HepG2 (cell line): ENCODE results near the gene WDR43. TPM values are rescaled to one million over a fixed set of nuclear protein-coding genes. Genes with fewer than 3 reads are reported as not detected.

Experiments used
- ATAC-seq: fragments of 200-7000 bp; cut with Tn5 transposase; 3 replicates; pipeline ENCODE4 v1.9.1; 2020; ENCODE audit warnings: mild to moderate bottlenecking, moderate library complexity
- BruUV-seq: library from RNA; stranded (reverse); fragments of 400-500 nt; replicated peaks from 2 replicates; lab custom pipeline; 2021; lab: Mats Ljungman, UMichigan
- CTCF ChIA-PET: fragments of 300-600 bp; formaldehyde crosslinking; extraction: SDS; loops from one replicate; lab custom pipeline; 2021; ENCODE audit warnings: low total read pairs, inconsistent platforms, low intra/inter-chr PET ratio; lab: Yijun Ruan, JAX
- POLR2A ChIA-PET: fragments of 350-600 bp; sonication (Branson Sonifier 250); formaldehyde crosslinking; loops from one replicate; lab custom pipeline; 2020; ENCODE audit warnings: antibody characterized with exemption, inconsistent platforms; lab: Yijun Ruan, JAX
- DNase-seq: peaks from one replicate; pipeline ENCODE4 v3.0.0-alpha.2; 2015; ENCODE audit warnings: low spot score
- FAIRE-seq: peaks from 3 replicates; lab custom pipeline; 2011; peaks lifted over from hg19 to GRCh38; lab: Jason Lieb, UNC
- H2AFZ ChIP-seq: one replicate; pipeline ENCODE4 v1.6.1; 2011; ENCODE audit warnings: low read length, inconsistent platforms
- H3K27ac ChIP-seq: fragments of 300-600 bp; 3 replicates; pipeline ENCODE4 v1.8.0; 2011; ENCODE audit warnings: mixed run types, mild to moderate bottlenecking, mixed read lengths, low read length, inconsistent platforms; ENCODE audit not compliant: insufficient read depth; ENCODE audit errors: extremely low read length
- H3K27me3 ChIP-seq, 2 experiments: fragments of 200-600 bp in 1 of 2; 2 replicates in 1 of 2; 3 replicates in 1 of 2; pipeline versions ENCODE4 v1.6.0 to v1.8.0; 2011; ENCODE audit warnings: low read length in 2 of 2, mild to moderate bottlenecking in 2 of 2, moderate library complexity in 2 of 2, inconsistent platforms in 1 of 2; ENCODE audit not compliant: insufficient read depth in 2 of 2, control insufficient read depth in 1 of 2
- H3K36me3 ChIP-seq, 2 experiments: fragments of 200-600 bp in 1 of 2; replicated peaks in 1 of 2; 2 replicates in 1 of 2; 3 replicates in 1 of 2; pipeline versions ENCODE4 v1.5.1 to v1.8.0; 2011; ENCODE audit warnings: low read length in 2 of 2, inconsistent platforms in 1 of 2; ENCODE audit not compliant: insufficient read depth in 2 of 2, control insufficient read depth in 1 of 2
- H3K4me1 ChIP-seq: 2 replicates; pipeline ENCODE4 v1.5.1; 2012; ENCODE audit warnings: low read length, inconsistent platforms; ENCODE audit not compliant: insufficient read depth
- H3K4me2 ChIP-seq: 2 replicates; pipeline ENCODE4 v1.6.0; 2011; ENCODE audit warnings: low read depth, low read length, inconsistent platforms
- H3K4me3 ChIP-seq, 3 experiments: fragments of 200-600 bp in 1 of 3; sonication (generic), shearing (Covaris generic) in 1 of 3; replicated peaks in 1 of 3; 2 replicates each; pipeline ENCODE4 v1.5.1; 2011 to 2016; ENCODE audit warnings: low read length in 3 of 3, inconsistent platforms in 2 of 3, low read depth in 2 of 3, mild to moderate bottlenecking in 2 of 3, control low read depth in 1 of 3, mixed read lengths in 1 of 3; ENCODE audit not compliant: insufficient read depth in 1 of 3
- H3K79me2 ChIP-seq: one replicate; pipeline ENCODE4 v1.6.1; 2011; ENCODE audit warnings: low read length, inconsistent platforms; ENCODE audit not compliant: insufficient read depth
- H3K9ac ChIP-seq: 2 replicates; pipeline ENCODE4 v1.6.0; 2011; ENCODE audit warnings: mild to moderate bottlenecking, low read depth, low read length, inconsistent platforms; ENCODE audit not compliant: insufficient read depth
- H3K9me3 ChIP-seq: 2 replicates; pipeline ENCODE4 v1.5.1; 2012; ENCODE audit warnings: mild to moderate bottlenecking, low read length
- H4K20me1 ChIP-seq: 2 replicates; pipeline ENCODE4 v1.6.0; 2011; ENCODE audit warnings: inconsistent platforms, mild to moderate bottlenecking, low read length, moderate library complexity; ENCODE audit not compliant: insufficient read depth
- ADNP ChIP-seq: sonication (generic); formaldehyde crosslinking; IDR thresholded peaks from 2 replicates; pipeline ENCODE4 v1.4.0; 2020; ENCODE audit warnings: missing genetic modification reagents
- ARNT2 ChIP-seq: sonication (generic); formaldehyde crosslinking; IDR thresholded peaks from 2 replicates; pipeline ENCODE4 v1.8.0; 2022; ENCODE audit warnings: mild to moderate bottlenecking, low read depth, missing genetic modification reagents, moderate library complexity
- FOSL1 ChIP-seq: sonication (generic); formaldehyde crosslinking; IDR thresholded peaks from 2 replicates; pipeline ENCODE4 v1.9.0; 2021; ENCODE audit warnings: missing genetic modification reagents, borderline replicate concordance
- GTF3A ChIP-seq: sonication (generic); formaldehyde crosslinking; conservative IDR thresholded peaks from 2 replicates; pipeline ENCODE4 v1.4.0; 2020; ENCODE audit warnings: mild to moderate bottlenecking, missing genetic modification reagents
- HMG20A ChIP-seq: IDR thresholded peaks from 2 replicates; pipeline ENCODE4 v1.6.1; 2016; ENCODE audit warnings: borderline replicate concordance
- REPIN1 ChIP-seq: sonication (generic); formaldehyde crosslinking; IDR thresholded peaks from 2 replicates; pipeline ENCODE4 v1.8.0; 2022; ENCODE audit warnings: missing genetic modification reagents, low read depth, mild to moderate bottlenecking, borderline replicate concordance
- RFX5 ChIP-seq: IDR thresholded peaks from 2 replicates; pipeline ENCODE4 v1.6.1; 2011; ENCODE audit warnings: low read depth, low read length, improper control_type of control experiment
- TBX3 ChIP-seq: fragments of 450-650 bp; IDR thresholded peaks from 2 replicates; pipeline ENCODE4 v1.6.1; 2017; ENCODE audit warnings: antibody characterized with exemption, mild to moderate bottlenecking, inconsistent platforms, borderline replicate concordance
- ZBTB7B ChIP-seq: sonication (generic); formaldehyde crosslinking; IDR thresholded peaks from 2 replicates; pipeline ENCODE4 v1.4.0; 2020; ENCODE audit warnings: missing genetic modification reagents
- ZFY ChIP-seq: sonication (generic); formaldehyde crosslinking; IDR thresholded peaks from 2 replicates; pipeline ENCODE4 v1.4.0; 2020; ENCODE audit warnings: missing genetic modification reagents
- ZNF34 ChIP-seq: sonication (generic); formaldehyde crosslinking; IDR thresholded peaks from 2 replicates; pipeline ENCODE4 v1.4.0; 2020; ENCODE audit warnings: mild to moderate bottlenecking, missing genetic modification reagents, borderline replicate concordance
- ZNF354B ChIP-seq: sonication (generic); formaldehyde crosslinking; IDR thresholded peaks from 2 replicates; pipeline ENCODE4 v1.8.0; 2022; ENCODE audit warnings: mild to moderate bottlenecking, missing genetic modification reagents
- ZNF543 ChIP-seq: sonication (generic); formaldehyde crosslinking; IDR thresholded peaks from 2 replicates; pipeline ENCODE4 v1.4.0; 2020; ENCODE audit warnings: mild to moderate bottlenecking, missing genetic modification reagents
- ZNF569 ChIP-seq: sonication (generic); formaldehyde crosslinking; IDR thresholded peaks from 2 replicates; pipeline ENCODE4 v1.5.0; 2020; ENCODE audit warnings: mild to moderate bottlenecking, missing genetic modification reagents, moderate library complexity, borderline replicate concordance
- WGBS: methylation state at CpG from one replicate; pipeline ENCODE4 v1.1.6; 2017; ENCODE audit warnings: low lambda C conversion rate; 5-methylcytosine and 5-hydroxymethylcytosine counted together
- in situ Hi-C: cut with HindIII; loops from 2 replicates; pipeline ENCODE4 v1.10.0; 2017; ENCODE audit warnings: low pct_unique_long_range_greater_than_20kb; ENCODE audit not compliant: extremely low pct_ligation_motif_present
- intact Hi-C: fragments of 100-400 bp; cut with micrococcal nuclease; formaldehyde crosslinking; loops from one replicate; pipeline ENCODE4 v1.10.0; 2022; ENCODE audit not compliant: unreplicated experiment
- polyA plus RNA-seq, 8 experiments: library from polyadenylated mRNA; depleted of rRNA in 3 of 8; stranded (reverse) in 7 of 8; unstranded in 1 of 8; fragments of >200 nt; fragmentation: Illumina TruSeq in 4 of 8; extraction: Trizol in 4 of 8; gene quantifications; 2 replicates each; pipeline versions ENCODE4 v1.2.1 to v1.2.3, GENCODE V29; 2011 to 2016; ENCODE audit warnings: low read depth in 4 of 8, missing spikeins in 1 of 8, mixed read lengths in 1 of 8; ENCODE audit not compliant: insufficient read depth in 1 of 8
- total RNA-seq, 5 experiments: library from RNA; depleted of rRNA; stranded (reverse); fragments of >200 nt; fragmentation: Illumina TruSeq; extraction: Trizol; gene quantifications; 2 replicates each; pipeline ENCODE4 v1.2.3, GENCODE V29; 2016; ENCODE audit warnings: low read depth in 1 of 5
- TF ChIP-seq, protein P1 (sequence below): sonication (generic); formaldehyde crosslinking; IDR thresholded peaks from 2 replicates; pipeline ENCODE4 v1.4.0; 2020; ENCODE audit warnings: missing genetic modification reagents
- TF ChIP-seq, protein P2 (sequence below): fragments of 450-650 bp; IDR thresholded peaks from 2 replicates; pipeline ENCODE4 v1.6.1; 2017
- TF ChIP-seq, protein P3 (sequence below): sonication (generic); formaldehyde crosslinking; IDR thresholded peaks from 2 replicates; pipeline ENCODE4 v1.9.0; 2022; ENCODE audit warnings: missing genetic modification reagents, mild to moderate bottlenecking, borderline replicate concordance

Gene WDR43
- total and polyA plus RNA-seq, 2 of the 13 experiments (the other 11 are each of a cell fraction or from before 2014, with no cell fraction given) = 121 to 167 TPM

DNA sequence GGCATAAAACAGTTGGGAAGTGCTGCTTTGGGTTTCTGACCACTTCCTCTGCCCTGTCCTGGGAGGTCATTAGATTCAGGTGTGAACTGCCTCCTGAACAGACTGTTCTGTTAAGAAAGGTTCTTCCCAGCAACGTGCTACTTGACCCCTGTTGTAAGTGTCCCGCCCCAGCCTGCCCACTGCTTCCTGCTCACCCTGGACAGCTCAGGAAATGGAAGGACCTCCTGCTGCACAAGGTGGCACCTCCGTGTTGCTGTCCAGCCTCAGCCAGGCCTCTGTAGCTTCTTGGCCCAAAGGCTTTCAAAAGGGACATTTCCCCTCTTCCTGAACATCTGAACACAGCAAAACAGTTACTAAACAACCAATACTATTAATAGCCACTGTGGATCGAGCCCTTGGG, 92.0 kb downstream of the WDR43 start:
- in situ Hi-C loops = loop anchor here (25.0 kb wide), 1 partner anchor 851 kb away; no protein-coding TSS in a partner anchor
- Histone ChIP-seq H3K9me3 (no peaks in the 10 kb centered on the region), H4K20me1 (no peaks in the 10 kb centered on the region), H3K4me1 (no peaks in the 10 kb centered on the region), H3K4me3 (no peak overlapping the region), H3K4me2 (no peak overlapping the region), H3K27me3 (peaks cover 4 to 72% of the 10 kb centered on the region in 2 experiments; a peak in 3 of 5 replicates), H2AFZ (no peak overlapping the region), H3K79me2 (no peaks in the 10 kb centered on the region), H3K36me3 (no peaks in the 10 kb centered on the region), H3K9ac (no peak overlapping the region), H3K27ac (no peak overlapping the region)
- FAIRE-seq (no peak), ATAC-seq (no peak), DNase-seq (no peak)
- TF ChIP-seq, protein P1, sequence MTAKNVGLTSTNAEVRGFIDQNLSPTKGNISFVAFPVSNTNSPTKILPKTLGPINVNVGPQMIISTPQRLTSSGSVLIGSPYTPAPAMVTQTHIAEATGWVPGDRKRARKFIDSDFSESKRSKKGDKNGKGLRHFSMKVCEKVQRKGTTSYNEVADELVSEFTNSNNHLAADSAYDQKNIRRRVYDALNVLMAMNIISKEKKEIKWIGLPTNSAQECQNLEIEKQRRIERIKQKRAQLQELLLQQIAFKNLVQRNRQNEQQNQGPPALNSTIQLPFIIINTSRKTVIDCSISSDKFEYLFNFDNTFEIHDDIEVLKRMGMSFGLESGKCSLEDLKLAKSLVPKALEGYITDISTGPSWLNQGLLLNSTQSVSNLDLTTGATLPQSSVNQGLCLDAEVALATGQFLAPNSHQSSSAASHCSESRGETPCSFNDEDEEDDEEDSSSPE (CRISPR knock-in tag) = no peak
- no peak for TF ChIP-seq ADNP (CRISPR knock-in tag)
- no peak for TF ChIP-seq HMG20A (CRISPR knock-in tag)
- TF ChIP-seq ZNF354B (CRISPR knock-in tag) = no peak
- no peak for TF ChIP-seq REPIN1 (CRISPR knock-in tag)
- TF ChIP-seq, protein P2, sequence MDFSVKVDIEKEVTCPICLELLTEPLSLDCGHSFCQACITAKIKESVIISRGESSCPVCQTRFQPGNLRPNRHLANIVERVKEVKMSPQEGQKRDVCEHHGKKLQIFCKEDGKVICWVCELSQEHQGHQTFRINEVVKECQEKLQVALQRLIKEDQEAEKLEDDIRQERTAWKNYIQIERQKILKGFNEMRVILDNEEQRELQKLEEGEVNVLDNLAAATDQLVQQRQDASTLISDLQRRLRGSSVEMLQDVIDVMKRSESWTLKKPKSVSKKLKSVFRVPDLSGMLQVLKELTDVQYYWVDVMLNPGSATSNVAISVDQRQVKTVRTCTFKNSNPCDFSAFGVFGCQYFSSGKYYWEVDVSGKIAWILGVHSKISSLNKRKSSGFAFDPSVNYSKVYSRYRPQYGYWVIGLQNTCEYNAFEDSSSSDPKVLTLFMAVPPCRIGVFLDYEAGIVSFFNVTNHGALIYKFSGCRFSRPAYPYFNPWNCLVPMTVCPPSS = no peak
- no peak for TF ChIP-seq ARNT2 (CRISPR knock-in tag)
- no peak for TF ChIP-seq ZNF34
- TF ChIP-seq TBX3 = no peak
- TF ChIP-seq, protein P3, sequence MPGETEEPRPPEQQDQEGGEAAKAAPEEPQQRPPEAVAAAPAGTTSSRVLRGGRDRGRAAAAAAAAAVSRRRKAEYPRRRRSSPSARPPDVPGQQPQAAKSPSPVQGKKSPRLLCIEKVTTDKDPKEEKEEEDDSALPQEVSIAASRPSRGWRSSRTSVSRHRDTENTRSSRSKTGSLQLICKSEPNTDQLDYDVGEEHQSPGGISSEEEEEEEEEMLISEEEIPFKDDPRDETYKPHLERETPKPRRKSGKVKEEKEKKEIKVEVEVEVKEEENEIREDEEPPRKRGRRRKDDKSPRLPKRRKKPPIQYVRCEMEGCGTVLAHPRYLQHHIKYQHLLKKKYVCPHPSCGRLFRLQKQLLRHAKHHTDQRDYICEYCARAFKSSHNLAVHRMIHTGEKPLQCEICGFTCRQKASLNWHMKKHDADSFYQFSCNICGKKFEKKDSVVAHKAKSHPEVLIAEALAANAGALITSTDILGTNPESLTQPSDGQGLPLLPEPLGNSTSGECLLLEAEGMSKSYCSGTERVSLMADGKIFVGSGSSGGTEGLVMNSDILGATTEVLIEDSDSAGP (CRISPR knock-in tag) = no peak
- no peak for TF ChIP-seq RFX5
- TF ChIP-seq ZBTB7B = no peak
- no peak for TF ChIP-seq ZFY (CRISPR knock-in tag)
- TF ChIP-seq ZNF569 (CRISPR knock-in tag) = no peak
- no peak for TF ChIP-seq GTF3A
- no peak for TF ChIP-seq FOSL1 (CRISPR knock-in tag)
- TF ChIP-seq ZNF543 (CRISPR knock-in tag) = no peak
- ChIA-PET POLR2A (no interaction called here), CTCF (no interaction called here)
- intact Hi-C loops = no loop called here
- WGBS = 8% methylated on average over 4 of the region's 4 CpGs
- BruUV-seq = no TSS peak
